Stomach smooth muscle (tissue), 2 donors: ENCODE results near the gene CDH5.

Source experiments
- H3K27ac ChIP-seq: one replicate; pipeline ENCODE4 v1.7.0; 2013; ENCODE audit warnings: mild to moderate bottlenecking, low read length, inconsistent platforms
- H3K27me3 ChIP-seq, 2 donors: one replicate each; pipeline ENCODE4 v1.7.0; 2013; ENCODE audit warnings: low read length in 2 of 2; ENCODE audit not compliant: insufficient read depth in 2 of 2, control insufficient read depth in 1 of 2
- H3K36me3 ChIP-seq, 2 donors: one replicate each; pipeline ENCODE4 v1.7.0; 2013; ENCODE audit warnings: low read length in 2 of 2; ENCODE audit not compliant: control insufficient read depth in 2 of 2, insufficient read depth in 2 of 2
- H3K4me1 ChIP-seq: one replicate; pipeline ENCODE4 v1.7.0; 2013; ENCODE audit warnings: low read length; ENCODE audit not compliant: control insufficient read depth, insufficient read depth
- H3K4me3 ChIP-seq, 2 donors: one replicate each; pipeline ENCODE4 v1.7.0; 2013; ENCODE audit warnings: low read length in 2 of 2
- H3K9ac ChIP-seq, 2 donors: one replicate each; pipeline ENCODE4 v1.7.0; 2013; ENCODE audit warnings: low read length in 2 of 2, mild to moderate bottlenecking in 1 of 2
- H3K9me3 ChIP-seq, 2 donors: one replicate each; pipeline ENCODE4 v1.7.0; 2013; ENCODE audit warnings: low read length in 2 of 2; ENCODE audit not compliant: control insufficient read depth in 2 of 2
- donor health status: healthy.
- donor health status: Pancreatic carcinoma.

CDH5 gene

GRCh38 chr16:66429290-66429962 is 62.9 kb downstream of the CDH5 start:
- Histone ChIP-seq H3K27me3 (peaks cover 45 to 48% of the 10 kb centered on the region in 2 donors), H3K4me1 (peaks cover 17% of the 10 kb centered on the region), H3K9me3 (no peaks in the 10 kb centered on the region), H3K27ac (no peak overlapping the region), H3K36me3 (no peaks in the 10 kb centered on the region), H3K4me3 (no peak overlapping the region), H3K9ac (no peak overlapping the region)

GRCh38 chr16:66430214-66430613 is 63.7 kb downstream of the CDH5 start:
- peaks cover 17% of the 10 kb centered on the region for H3K4me1 ChIP-seq
- H3K9ac ChIP-seq, result no peak overlapping the region
- no peak overlapping the region for H3K27ac ChIP-seq
- H3K36me3 ChIP-seq, result no peaks in the 10 kb centered on the region
- H3K9me3 ChIP-seq, result no peaks in the 10 kb centered on the region
- no peak overlapping the region for H3K4me3 ChIP-seq
- H3K27me3 ChIP-seq, result peaks cover 38 to 41% of the 10 kb centered on the region in 2 donors

- Histone ChIP-seq H3K4me3 (no peak overlapping the region), H3K27ac (no peak overlapping the region), H3K4me1 (peaks cover 10% of the 10 kb centered on the region), H3K36me3 (no peaks in the 10 kb centered on the region), H3K9me3 (no peaks in the 10 kb centered on the region), H3K27me3 (peaks cover 24 to 28% of the 10 kb centered on the region in 2 donors), H3K9ac (no peak overlapping the region)
Observed at GRCh38 chr16:66431760-66432159, 65.3 kb downstream of the CDH5 start.

- no peak overlapping the region for H3K4me3 ChIP-seq
- H3K27me3 ChIP-seq, result peaks cover 23 to 28% of the 10 kb centered on the region in 2 donors
- no peak overlapping the region for H3K27ac ChIP-seq
- H3K9ac ChIP-seq, result no peak overlapping the region
- peaks cover 10% of the 10 kb centered on the region for H3K4me1 ChIP-seq
- no peaks in the 10 kb centered on the region for H3K9me3 ChIP-seq
- no peaks in the 10 kb centered on the region for H3K36me3 ChIP-seq
Observed at GRCh38 chr16:66432429-66432828, 65.9 kb downstream of the CDH5 start.

GRCh38 chr16:66434619-66435430 is 68.3 kb downstream of the CDH5 start:
- Histone ChIP-seq H3K4me3 (no peak overlapping the region), H3K36me3 (no peaks in the 10 kb centered on the region), H3K9me3 (no peaks in the 10 kb centered on the region), H3K4me1 (no peaks in the 10 kb centered on the region), H3K9ac (no peak overlapping the region), H3K27ac (no peak overlapping the region), H3K27me3 (peaks cover 4 to 8% of the 10 kb centered on the region in 2 donors)

GRCh38 chr16:66435896-66436295 is 69.4 kb downstream of the CDH5 start:
- Histone ChIP-seq H3K27ac (no peak overlapping the region), H3K4me3 (no peak overlapping the region), H3K36me3 (no peaks in the 10 kb centered on the region), H3K9me3 (no peaks in the 10 kb centered on the region), H3K4me1 (no peaks in the 10 kb centered on the region), H3K9ac (no peak overlapping the region), H3K27me3 (peaks cover 4 to 11% of the 10 kb centered on the region in 2 donors)

- H3K4me1 ChIP-seq, result no peaks in the 10 kb centered on the region
- no peaks in the 10 kb centered on the region for H3K36me3 ChIP-seq
- H3K9ac ChIP-seq, result no peak overlapping the region
- no peak overlapping the region for H3K27ac ChIP-seq
- H3K9me3 ChIP-seq, result no peaks in the 10 kb centered on the region
- peaks cover 6 to 7% of the 10 kb centered on the region in 2 donors for H3K27me3 ChIP-seq
- no peak overlapping the region for H3K4me3 ChIP-seq
Observed at GRCh38 chr16:66437391-66437945, 71.0 kb downstream of the CDH5 start.

GRCh38 chr16:66438536-66438935 is 72.0 kb downstream of the CDH5 start:
- no peak overlapping the region for H3K9ac ChIP-seq
- H3K9me3 ChIP-seq, result no peaks in the 10 kb centered on the region
- H3K36me3 ChIP-seq, result no peaks in the 10 kb centered on the region
- H3K27ac ChIP-seq, result no peak overlapping the region
- H3K4me1 ChIP-seq, result no peaks in the 10 kb centered on the region
- H3K4me3 ChIP-seq, result no peak overlapping the region
- peaks cover 3 to 4% of the 10 kb centered on the region in 2 donors for H3K27me3 ChIP-seq

GRCh38 chr16:66439051-66439730 is 72.7 kb downstream of the CDH5 start:
- no peak overlapping the region for H3K27ac ChIP-seq
- H3K4me1 ChIP-seq, result no peaks in the 10 kb centered on the region
- H3K27me3 ChIP-seq, result peaks cover 2 to 5% of the 10 kb centered on the region in 2 donors
- H3K9me3 ChIP-seq, result no peaks in the 10 kb centered on the region
- no peak overlapping the region for H3K9ac ChIP-seq
- no peaks in the 10 kb centered on the region for H3K36me3 ChIP-seq
- no peak overlapping the region for H3K4me3 ChIP-seq

- Histone ChIP-seq H3K4me1 (no peaks in the 10 kb centered on the region), H3K27ac (no peak overlapping the region), H3K36me3 (no peaks in the 10 kb centered on the region), H3K27me3 (peaks cover 2 to 9% of the 10 kb centered on the region in 2 donors), H3K4me3 (no peak overlapping the region), H3K9ac (no peak overlapping the region), H3K9me3 (no peaks in the 10 kb centered on the region)
Observed at GRCh38 chr16:66440271-66440802, 73.8 kb downstream of the CDH5 start.
